Mesodermal cell (in vitro differentiated cells): Measurements from ENCODE around the gene INSYN1.

Experiments
- H3K27ac ChIP-seq: 2 replicates; pipeline ENCODE4 v1.7.0; 2013; ENCODE audit warnings: mild to moderate bottlenecking, low read depth, low read length, moderate library complexity; ENCODE audit not compliant: severe bottlenecking
- H3K36me3 ChIP-seq: 2 replicates; pipeline ENCODE4 v1.7.1; 2013; ENCODE audit warnings: mild to moderate bottlenecking, low read length, moderate library complexity; ENCODE audit not compliant: control insufficient read depth, insufficient read depth
- H3K4me1 ChIP-seq: one replicate; pipeline ENCODE4 v1.7.1; 2013; ENCODE audit warnings: mild to moderate bottlenecking, low read length; ENCODE audit not compliant: insufficient read depth, control insufficient read depth, poor library complexity, severe bottlenecking
- H3K4me3 ChIP-seq: 2 replicates; pipeline ENCODE4 v1.7.0; 2013; ENCODE audit warnings: low read length, control low read depth, mild to moderate bottlenecking; ENCODE audit not compliant: insufficient read depth, poor library complexity, severe bottlenecking; ENCODE audit errors: extremely low read depth
- H3K9me3 ChIP-seq: 2 replicates; pipeline ENCODE4 v1.7.1; 2013; ENCODE audit warnings: mild to moderate bottlenecking, low read length, moderate library complexity; ENCODE audit not compliant: control insufficient read depth
- WGBS, 2 experiments: methylation state at CpG; one replicate each; pipeline ENCODE4 v1.1.5; 2013; ENCODE audit warnings: missing lambda C conversion rate in 2 of 2; ENCODE audit not compliant: insufficient coverage in 2 of 2; 5-methylcytosine and 5-hydroxymethylcytosine counted together

The INSYN1 gene

DNA sequence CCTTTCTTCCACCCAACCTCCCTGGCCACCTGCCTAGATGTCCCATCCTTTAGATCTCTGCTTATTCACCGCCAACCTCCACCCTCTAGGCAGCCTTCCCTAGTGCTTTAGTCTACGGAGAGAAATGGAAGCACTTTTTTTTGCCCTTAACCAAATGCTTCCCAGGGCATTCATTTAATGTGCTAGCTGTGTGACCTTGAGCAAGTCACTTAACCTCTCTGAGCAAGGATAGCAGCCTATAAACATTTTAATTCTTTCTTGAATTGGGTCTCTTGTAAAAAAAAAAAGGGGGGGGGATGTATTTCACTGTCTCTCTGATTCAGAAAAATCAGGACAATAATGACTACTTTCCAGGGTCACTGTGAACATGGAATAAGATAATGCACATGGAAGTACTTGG is 3.2 kb upstream of the INSYN1 start:
- Histone ChIP-seq H3K36me3 (no peaks in the 10 kb centered on the region), H3K9me3 (no peaks in the 10 kb centered on the region), H3K4me1 (peaks cover 9% of the 10 kb centered on the region), H3K27ac (no peak overlapping the region), H3K4me3 (no peak overlapping the region)
- WGBS, 2 experiments: 90 to 94% methylated on average over 2 of the region's 2 CpGs

DNA sequence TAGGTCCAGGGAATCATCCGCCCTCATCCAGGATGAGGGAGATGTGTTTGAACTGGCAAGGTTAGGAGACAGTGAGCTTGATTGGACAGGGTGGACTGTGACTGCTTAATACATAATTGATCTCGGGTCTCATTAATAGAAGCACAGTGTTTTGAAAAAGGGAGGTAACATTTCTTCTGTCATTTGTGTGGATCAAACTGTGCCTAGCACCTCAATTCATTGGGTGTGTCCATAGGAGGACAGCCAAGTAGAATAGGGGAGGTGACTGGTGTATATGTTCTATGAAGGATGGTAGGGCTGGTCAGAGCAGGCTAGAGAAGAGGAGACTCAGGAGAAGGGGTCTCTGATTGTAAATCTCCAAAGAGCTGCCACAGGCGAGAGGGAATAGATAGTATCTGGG is 2.8 kb upstream of the INSYN1 start:
- no peaks in the 10 kb centered on the region for H3K36me3 ChIP-seq
- H3K4me1 ChIP-seq: peaks cover 9% of the 10 kb centered on the region
- WGBS, 2 experiments: 82 to 93% methylated on average over 2 to 3 of the region's 3 CpGs
- H3K9me3 ChIP-seq: no peaks in the 10 kb centered on the region
- H3K27ac ChIP-seq: no peak overlapping the region
- H3K4me3 ChIP-seq: no peak overlapping the region

DNA sequence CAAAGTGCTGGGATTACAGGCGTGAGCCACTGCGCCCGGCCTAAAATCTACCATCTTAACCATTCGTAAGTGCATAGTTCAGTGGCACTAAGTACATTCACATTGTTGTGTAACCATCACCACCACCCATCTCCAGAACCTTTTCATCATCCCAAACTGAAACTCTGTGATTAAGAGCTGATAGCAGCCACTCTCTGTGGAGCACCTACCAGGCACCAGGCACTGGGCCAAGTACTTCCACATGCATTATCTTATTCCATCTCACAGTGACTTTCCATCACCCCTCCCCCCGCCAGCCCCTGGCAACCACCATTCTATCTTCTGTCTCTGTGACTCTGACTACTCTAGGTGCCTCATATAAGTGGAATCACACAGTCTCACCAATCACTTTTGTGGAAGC is 2.3 kb upstream of the INSYN1 start:
- H3K27ac ChIP-seq: no peak overlapping the region
- H3K9me3 ChIP-seq: no peaks in the 10 kb centered on the region
- WGBS, 2 experiments: 96 to 100% methylated on average over 1 to 5 of the region's 5 CpGs
- peaks cover 9% of the 10 kb centered on the region for H3K4me1 ChIP-seq
- H3K36me3 ChIP-seq: no peaks in the 10 kb centered on the region
- no peak overlapping the region for H3K4me3 ChIP-seq

DNA sequence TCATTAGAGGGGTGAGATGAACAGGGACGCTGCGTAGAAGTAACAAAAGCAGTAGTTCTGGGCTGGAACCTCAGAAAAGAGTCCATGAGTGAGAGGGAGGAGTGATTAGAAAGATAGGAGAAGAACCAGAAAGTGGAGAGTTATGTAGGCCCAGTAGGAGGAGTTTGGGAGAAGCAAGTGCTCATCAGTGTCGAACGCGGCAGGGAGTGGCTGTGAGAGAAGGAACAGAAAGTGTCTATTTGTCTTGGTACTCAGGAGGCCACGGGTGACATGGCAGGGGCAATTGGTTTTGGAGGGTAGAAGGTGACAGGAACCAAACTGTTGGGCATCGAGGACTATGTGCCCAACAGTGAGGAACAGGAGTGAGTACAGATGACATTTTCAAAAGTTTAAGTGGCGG is 1.3 kb upstream of the INSYN1 start:
- H3K27ac ChIP-seq: no peak overlapping the region
- 78 to 81% methylated on average over 8 of the region's 8 CpGs for whole genome bisulfite sequencing, 2 experiments
- H3K4me1 ChIP-seq: peaks cover 9% of the 10 kb centered on the region
- no peaks in the 10 kb centered on the region for H3K36me3 ChIP-seq
- no peaks in the 10 kb centered on the region for H3K9me3 ChIP-seq
- no peak overlapping the region for H3K4me3 ChIP-seq

DNA sequence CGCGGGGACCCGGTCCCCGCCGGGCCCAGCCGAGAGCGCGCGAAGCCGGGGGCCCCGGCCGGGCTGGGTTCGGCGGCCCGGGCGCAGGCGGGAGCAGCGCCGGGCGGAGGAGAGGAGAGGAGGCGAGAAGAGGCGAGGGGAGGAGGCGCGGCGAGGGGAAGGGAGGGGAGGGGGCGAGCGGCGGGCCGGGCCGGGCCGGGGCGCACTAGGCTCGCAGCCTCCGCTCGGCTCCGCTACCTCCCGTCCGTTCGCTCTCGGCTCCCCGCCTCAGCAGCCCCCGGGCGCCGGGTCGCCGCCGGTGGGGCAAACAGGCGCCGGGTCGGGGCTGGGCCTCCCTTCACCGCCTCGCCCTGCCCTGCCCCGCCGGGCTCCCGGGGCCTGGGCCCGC is 351 bp downstream of the INSYN1 start:
- Histone ChIP-seq H3K4me1 (peaks cover 9% of the 10 kb centered on the region), H3K9me3 (no peaks in the 10 kb centered on the region), H3K27ac (no peak overlapping the region), H3K36me3 (no peaks in the 10 kb centered on the region), H3K4me3 (peak overlapping the region; percentile 62)
- WGBS, 2 experiments: 1 to 3% methylated on average over 8 to 28 of the region's 56 CpGs

DNA sequence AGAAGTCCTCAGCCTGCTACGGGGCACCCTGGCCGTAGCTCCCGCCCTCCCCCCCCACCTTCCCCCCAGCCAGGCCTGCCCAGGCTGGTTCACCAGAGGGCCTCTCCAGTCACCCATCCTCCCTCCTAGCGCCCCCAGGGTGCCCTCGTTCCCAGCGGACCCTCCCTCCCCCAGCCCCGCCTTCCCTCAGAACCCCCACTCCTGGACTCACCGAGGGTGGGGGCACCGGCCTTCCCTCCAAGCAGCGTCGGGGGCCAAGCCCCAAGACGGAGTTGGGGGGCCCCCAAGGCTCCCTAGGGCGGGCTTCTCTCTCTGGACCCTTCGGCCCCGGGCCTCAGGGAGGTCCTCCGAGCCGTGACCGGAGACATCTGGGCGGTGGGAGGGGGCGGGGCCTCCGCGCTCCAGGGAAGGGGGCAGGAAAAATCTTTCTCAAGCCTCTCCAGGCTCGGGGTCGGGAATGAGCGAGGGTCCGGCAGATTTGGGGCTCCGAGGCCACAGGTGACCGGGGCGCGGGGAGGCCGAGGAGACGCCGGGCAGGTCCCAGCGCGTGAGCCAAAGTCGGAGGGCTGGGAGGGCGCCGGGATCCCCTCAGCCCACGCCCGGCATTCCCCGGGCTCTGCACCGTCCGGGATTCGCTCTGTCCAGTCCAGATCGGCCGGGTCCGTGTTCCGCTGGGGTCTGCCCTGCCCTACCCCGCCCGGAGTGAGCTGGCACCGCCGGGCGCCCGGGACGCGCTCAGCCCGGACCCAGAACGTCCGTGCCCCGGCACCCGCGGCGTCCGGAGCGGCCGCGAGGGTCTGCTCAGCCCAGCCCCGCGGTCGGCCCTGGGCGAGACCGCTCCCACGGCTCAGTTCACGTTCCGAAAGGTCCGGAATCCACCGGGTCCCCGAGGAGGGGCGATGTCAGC is 999 bp downstream of the INSYN1 start:
- WGBS, 2 experiments: 0% methylated on average over 48 to 62 of the region's 79 CpGs
- H3K36me3 ChIP-seq: no peaks in the 10 kb centered on the region
- peak overlapping the region; percentile 62 for H3K4me3 ChIP-seq
- H3K9me3 ChIP-seq: no peaks in the 10 kb centered on the region
- peaks cover 9% of the 10 kb centered on the region for H3K4me1 ChIP-seq
- no peak overlapping the region for H3K27ac ChIP-seq

DNA sequence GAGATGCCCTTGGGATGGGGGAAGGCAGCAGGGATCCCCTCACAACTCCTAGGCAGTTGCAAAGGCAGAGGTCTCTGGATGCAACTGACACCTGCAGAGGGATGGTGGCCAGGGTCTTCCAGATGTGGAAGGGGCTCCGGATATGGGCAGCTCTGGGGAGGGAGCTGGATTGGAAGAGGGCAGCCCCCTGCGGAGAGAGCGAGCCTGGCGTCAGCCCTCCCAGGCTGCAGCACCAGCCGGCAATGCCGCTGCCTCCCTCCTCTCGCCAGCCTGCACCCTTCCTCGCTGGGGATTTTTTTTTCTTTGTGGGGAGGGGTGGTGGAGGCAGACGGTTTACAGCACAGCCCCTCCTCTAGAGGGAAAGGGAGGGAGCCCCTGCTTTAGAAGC is 1.6 kb downstream of the INSYN1 start:
- H3K36me3 ChIP-seq: no peaks in the 10 kb centered on the region
- H3K9me3 ChIP-seq: no peaks in the 10 kb centered on the region
- peaks cover 9% of the 10 kb centered on the region for H3K4me1 ChIP-seq
- 0 to 20% methylated on average over 1 of the region's 9 CpGs for WGBS, 2 experiments
- H3K27ac ChIP-seq: no peak overlapping the region
- H3K4me3 ChIP-seq: peak overlapping the region; percentile 5

DNA sequence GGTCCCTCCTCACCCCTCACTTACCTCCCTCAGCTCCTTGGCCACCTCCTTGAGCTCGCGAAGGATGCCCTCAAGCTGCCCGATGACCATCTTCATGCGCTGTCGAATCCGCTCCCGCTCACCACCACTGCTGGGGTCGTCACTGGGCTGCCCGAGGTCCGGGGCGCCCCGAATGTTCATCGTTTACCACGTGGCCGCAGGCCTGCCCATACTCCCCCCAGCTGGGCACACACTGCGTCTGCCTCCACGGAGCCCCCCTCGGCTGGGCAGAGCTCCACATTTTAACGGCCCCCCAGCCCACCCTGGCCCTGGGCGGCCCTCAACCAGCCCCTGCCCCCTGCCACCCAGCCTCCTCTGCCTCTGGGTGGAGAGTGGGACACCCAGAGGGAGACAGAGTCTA is 2.2 kb downstream of the INSYN1 start:
- H3K27ac ChIP-seq: no peak overlapping the region

DNA sequence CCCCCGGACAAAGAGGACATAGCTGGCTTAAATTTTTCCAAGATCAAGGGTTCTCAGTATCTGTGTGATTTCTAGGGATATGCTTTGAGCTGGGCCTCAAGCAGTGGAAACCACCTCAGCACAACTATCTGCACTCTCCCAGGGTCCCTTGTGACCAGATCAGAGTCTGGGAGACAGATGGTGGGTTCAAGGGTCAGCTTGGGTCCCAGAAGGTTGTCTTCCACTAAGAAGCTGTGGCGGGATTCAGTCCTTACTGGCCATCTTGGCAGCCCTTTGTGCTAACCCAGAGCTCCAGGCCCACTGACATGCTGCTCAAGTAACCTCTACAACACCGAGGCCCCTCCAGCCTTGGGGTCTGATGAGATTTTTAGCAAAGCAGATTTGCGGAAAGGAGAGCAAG is 2.7 kb downstream of the INSYN1 start:
- no peak overlapping the region for H3K27ac ChIP-seq
- WGBS, 2 experiments: 96 to 100% methylated on average over 1 to 3 of the region's 4 CpGs
- no peak overlapping the region for H3K4me3 ChIP-seq
- peaks cover 9% of the 10 kb centered on the region for H3K4me1 ChIP-seq
- no peaks in the 10 kb centered on the region for H3K9me3 ChIP-seq
- no peaks in the 10 kb centered on the region for H3K36me3 ChIP-seq

More for the DNA sequence above, 2.2 kb downstream of the INSYN1 start:
- no peaks in the 10 kb centered on the region for H3K36me3 ChIP-seq
- peaks cover 9% of the 10 kb centered on the region for H3K4me1 ChIP-seq
- H3K9me3 ChIP-seq: no peaks in the 10 kb centered on the region
- WGBS, 2 experiments: 88 to 96% methylated on average over 9 to 17 of the region's 20 CpGs
- H3K4me3 ChIP-seq: no peak overlapping the region

DNA sequence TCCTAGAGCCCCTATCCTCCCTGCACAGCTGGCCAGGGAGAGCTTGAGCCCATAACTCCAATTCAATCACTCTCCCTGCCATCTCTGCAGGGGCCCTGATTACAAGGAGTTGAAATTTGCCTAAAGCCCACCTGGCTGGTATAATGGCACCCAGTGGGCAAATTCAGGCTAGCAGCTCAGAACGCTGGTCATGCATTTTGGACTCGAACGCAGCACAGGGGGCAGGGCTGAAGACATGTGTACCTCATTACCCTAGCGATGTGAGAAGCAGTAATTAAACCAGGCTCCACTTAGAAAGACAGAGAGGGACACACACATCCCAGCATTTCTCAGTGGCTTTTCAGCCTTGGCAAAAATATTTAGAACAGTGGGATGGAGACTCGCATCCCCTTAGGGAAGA is 3.2 kb downstream of the INSYN1 start:
- Histone ChIP-seq H3K27ac (no peak overlapping the region), H3K4me1 (peaks cover 9% of the 10 kb centered on the region), H3K9me3 (no peaks in the 10 kb centered on the region), H3K4me3 (no peak overlapping the region), H3K36me3 (no peaks in the 10 kb centered on the region)
- WGBS, 2 experiments: 94 to 95% methylated on average over 4 to 5 of the region's 5 CpGs

DNA sequence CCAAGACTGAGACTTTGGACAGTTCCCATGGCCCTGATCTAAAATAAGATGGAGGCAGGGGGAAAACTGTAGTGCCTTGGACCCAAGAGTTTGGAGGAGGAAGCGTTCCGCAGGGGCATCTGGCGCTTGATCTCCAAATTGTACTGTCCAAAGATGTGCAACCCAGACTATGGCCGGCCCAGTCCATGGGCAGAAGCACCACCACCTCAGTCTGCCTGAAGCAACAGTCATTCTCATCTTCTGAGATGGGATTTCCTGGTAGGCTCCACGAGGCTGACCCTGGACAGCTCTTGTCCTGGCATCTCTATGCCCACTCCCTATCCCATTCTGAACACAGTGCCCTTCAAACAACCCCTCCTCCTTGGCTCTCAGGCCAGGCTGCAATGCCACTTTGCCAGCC is 3.6 kb downstream of the INSYN1 start:
- Histone ChIP-seq H3K9me3 (no peaks in the 10 kb centered on the region), H3K27ac (no peak overlapping the region), H3K36me3 (no peaks in the 10 kb centered on the region), H3K4me3 (no peak overlapping the region), H3K4me1 (peaks cover 9% of the 10 kb centered on the region)
- 95 to 96% methylated on average over 5 of the region's 5 CpGs for WGBS, 2 experiments
